Activated CD8-positive, alpha-beta memory T cell treated with anti-CD3 and anti-CD28 coated beads, Interleukin-2, amount 50 U/mL, for 48 hours (primary cell): ENCODE data around the gene GPR61.
A peak's percentile ranks its signal among the peaks of the same experiment; 100 is the strongest.

Experiments used
- DNase-seq: peaks from one replicate; pipeline ENCODE4 v3.0.0-alpha.2; 2020

Gene GPR61

DNA sequence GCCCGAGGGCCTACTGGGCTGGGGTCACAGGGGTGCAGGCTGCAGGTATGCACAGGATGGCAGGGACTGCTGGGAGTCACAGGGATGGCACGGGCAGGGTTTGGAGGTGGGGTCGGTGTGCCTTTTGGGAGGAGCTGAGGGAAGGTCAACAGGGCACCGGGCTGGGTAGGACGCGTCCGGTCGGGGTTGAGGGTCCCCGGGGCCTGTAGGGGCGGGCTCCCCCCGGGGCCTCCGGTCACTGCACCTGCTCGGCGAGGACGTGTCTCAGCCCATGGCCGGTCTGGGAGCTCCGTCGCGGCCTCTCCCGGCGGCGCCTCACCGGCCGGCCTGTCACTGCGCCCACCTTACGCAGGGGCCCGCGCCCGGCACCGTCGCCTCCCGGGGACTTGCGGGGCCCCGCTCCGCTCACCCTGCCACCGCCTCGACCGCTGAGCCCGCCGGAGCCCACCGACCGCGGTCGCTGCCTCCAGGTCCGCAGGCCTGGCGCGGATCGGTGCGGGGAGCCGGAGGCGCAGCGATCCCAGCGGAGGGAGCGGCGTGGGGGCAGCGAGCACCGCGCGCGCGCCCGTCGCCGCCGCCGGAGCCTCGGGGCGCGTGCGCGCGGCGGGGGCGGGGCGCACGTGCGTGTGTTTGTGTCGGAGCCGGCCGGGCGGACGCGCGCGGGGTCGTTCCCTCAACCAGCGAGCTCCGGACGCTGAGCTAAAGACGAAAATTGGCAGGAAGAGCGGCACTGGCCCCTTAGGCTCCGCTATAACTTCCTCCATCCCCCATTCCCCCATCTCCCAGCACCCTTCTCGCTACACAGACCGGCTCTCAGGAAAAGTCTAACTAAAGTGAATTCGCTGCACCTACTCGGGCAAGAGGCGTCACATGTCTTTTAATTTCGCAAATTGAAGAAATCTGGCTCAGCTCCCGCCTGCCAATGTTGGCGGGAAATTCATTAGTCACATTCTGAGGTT is 30.2 kb upstream of the GPR61 start, which contains the start of gene AMIGO1:
AMIGO1 (minus strand) TSS at position 552 of the 959 bp plus-strand sequence. CDS start 815 bp downstream, outside the sequence.
- peak; percentile 83 for DNase-seq

DNA sequence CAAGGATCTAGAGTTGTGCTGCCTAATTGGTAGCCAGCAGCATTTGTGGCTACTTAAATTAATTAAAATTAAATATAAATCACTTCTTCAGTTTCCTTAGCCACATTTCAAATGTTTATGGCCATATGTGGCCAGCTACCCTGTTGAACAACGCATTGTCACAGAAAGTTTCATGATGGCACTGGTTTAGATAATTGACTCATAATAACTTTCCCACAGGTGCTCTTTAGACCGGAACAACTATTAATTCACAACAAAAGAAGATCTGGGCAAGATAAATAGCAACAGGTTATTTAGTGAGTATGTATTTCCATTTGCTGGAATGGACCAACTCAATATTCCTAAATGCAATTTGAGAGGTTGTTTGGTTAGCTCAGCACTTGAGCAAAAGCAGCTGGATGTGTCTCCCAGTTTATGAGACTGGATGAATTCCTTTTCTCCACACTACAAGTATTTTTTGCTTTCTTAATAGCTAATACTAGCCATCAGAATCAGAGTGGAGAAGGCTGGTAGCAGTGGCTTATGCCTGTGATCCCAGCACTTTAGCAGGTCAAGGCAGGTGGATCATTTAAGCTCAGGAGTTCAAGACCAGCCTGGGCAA is 26.5 kb upstream of the GPR61 start:
- no peak for DNase-seq

DNA sequence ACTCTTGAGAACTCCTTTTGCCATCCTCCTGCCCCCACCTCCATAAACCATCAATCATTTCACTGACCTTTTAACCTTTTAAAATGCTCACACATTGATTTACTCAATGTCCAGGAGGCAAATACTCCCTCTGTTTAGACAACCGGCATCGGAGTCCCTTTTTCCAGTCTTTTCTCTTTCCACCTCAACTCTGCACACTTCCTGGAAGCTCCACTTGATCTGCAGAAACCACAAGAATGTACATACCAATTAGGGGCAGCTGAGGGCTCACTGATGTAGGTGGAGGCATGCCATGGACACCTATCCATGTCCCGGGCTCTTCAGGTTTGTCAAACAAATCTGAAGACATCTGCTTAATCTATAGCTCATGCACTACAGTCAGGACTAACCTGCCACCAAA is 24.8 kb upstream of the GPR61 start:
- no peak for DNase-seq

DNA sequence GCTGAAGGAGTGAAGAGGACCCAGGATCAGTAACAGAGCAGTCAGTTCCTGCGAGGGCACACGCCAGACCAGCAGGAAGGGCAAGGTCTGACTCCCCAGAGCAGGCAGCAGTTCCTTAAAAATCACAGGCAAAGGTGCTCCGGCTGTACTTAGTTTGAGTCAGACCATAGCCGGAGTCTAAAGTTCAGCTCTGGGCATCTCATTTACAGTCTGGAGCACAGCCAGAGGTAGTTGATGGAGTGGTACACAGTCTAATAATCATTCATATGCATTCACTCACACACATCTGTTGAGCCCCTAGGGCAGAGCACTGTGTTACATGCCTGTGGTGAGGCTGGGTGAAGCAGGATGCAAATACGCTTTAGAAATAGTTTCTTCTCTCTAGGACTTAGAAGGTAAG is 22.8 kb upstream of the GPR61 start:
- no peak for DNase-seq

DNA sequence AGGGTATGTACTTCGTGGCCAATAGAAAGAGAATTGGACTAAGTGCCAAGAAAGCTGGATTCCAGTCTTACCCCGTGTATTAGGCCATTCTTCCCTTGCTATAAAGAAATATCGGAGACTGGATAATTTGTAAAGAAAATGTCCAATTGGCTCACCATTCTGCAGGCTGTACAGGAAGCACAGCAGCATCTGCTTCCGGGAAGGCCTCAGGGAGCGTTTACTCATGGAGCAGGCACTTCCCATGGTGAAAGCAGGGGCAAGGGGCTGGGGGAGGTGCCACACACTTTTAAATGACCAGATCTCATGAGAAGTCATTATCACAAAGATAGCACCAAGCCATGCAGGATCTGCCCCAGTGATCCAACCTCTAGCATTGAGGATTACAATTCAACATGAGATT is 22.3 kb upstream of the GPR61 start:
- DNase-seq: no peak

DNA sequence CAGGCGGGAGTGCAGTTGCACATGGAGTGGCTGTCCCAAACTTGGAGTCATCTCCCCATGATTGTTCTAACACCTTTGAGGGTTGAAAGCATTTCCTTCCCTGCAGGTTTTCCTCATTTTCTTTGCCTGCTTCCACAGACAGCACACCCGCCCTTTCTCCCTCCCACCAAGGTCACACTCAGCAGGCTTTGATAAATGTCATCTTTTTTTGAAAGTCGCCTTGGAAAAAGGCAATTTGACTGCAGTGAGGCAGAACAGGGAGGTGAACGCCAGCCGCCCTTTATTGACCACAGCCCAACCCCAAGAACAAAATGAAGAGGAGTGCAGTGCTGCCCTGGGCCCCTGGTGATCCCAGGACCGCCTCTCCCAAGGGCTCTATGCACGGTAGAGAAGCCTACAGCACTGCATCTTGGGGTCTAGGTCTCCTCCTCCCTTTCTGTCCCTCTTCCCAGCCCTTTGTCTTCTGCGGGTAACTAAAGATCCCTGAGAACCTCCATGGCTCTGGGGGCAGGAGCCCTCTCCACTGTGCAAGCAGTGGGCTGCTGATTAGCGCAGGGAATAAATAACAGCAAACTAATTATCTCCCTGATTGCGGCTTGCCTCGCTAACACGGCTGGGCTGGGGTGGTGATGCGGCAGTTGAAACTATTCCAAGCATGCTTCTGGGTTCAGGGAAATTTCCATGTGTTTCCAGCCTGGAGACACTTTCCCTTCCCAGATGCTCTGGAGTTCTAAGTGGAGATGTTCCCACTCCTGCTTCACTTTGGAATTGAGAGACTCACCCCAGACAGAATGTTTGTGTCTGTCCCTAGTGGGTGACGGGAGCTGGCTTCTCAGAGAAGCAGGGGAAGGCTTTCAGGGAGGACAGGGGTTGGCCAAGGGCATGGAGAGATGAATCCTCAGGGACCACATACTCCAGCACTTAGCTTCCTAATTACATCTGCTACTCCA is 18.4 kb upstream of the GPR61 start:
- no peak for DNase-seq

DNA sequence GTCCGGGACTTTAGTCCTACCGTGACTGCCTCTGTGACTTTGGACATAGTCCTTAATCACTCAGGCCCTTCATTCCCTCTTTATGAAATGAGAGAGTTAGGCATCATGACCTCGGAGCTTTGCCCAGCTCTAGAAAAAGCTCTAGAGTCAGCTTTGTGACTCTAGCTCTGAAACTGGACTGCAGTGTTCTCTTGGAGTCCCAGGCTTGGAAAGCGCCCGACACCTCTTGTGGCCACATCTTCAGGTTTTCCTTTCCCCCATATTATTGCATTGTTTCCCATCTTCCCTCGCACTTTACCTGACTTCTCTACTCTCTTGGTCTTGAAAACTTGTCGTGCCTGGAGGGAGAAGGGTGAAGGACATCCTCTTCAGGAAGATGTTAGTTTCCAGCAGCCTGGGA is 17.6 kb upstream of the GPR61 start:
- DNase-seq: no peak

DNA sequence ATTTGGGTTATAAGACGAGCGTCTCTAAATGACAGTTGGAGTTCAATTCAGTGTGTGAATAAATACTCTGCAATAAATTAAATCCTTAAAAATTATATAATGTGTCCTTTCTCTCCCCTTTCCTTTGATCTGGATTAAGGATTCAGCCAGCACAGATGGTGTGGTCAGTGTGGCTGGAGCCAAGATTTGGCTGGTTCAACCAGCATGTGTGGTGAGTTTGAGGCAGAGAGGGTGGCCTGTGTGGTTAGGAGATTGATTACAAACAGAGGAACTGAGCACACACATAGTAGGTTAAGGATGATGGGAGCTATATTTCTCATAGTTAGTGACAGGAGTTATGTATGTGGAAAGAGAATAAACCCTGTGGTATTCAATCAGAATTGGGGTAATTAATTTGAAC is 16.0 kb upstream of the GPR61 start:
- no peak for DNase-seq

DNA sequence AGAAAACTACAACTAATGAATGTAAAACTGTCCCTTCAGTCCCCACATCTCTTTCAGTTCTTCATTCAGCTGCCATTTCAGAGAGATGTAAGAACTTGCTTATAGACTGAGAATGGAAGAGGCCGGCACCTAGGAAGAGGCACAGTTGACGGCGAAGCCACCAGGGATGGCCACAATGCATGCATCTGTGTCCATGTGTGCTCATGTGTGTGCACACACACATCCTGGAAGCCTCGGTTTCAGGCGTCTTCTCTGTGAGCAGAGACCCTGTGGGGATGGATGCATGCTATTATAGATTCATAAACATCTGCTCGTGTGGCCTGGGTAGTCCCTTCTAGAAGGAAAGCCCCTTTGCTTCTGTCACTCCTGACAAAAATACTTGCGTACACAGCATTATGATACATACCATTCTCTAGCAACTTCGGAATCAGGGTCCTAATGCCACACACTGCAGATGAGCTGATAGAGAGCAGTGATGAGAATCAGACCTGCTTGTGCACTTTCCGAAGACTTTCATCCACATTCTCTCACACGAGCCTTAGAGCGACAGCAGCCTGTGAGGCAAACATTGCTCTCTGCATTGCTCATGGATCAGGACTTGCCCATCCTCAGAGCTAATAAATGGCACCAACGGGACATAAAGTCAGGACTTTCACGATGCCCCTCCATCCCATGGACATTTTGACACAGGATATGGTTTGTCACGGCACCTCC is 12.4 kb upstream of the GPR61 start:
- DNase-seq: no peak

DNA sequence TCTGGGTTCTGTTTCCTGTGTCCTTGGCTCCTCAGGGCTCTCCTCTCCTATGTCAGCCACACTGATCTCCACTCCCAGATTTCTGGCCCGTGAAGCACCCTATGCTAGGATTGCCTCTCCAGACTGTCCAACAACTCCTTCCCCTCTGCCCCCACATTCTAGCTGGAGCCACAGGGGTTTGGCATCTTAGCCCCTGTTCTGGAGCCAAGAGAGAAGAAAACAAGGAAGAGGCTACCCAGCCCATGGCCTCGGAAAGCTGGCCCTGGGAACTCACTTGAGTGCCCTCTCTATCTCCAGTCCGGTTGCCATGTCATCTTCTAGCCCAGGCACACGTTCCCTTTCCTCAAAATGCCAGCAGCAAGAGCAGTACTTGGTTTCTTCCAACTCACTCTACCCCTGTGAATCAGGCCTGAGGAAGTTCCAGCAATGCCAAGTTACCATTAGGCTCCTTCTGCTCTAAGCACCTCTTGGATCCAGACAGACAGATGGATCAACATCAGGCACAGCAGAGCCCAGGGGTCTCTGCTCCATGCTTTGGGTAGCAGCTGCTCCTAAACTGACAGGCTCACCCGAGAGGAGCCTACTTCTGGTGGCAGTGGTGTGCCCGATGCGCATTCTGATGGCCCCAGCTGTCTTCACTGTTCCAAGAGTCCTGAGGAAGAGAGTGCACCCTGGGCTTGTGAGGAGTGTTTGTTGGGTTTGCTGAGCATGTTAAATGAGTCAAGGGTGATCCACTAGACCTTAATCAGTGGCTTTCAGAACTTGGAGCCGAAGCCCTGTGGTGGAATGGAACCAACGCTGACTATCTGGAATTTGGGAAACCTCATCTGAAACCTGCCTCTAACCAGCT is 11.6 kb upstream of the GPR61 start:
- DNase-seq: no peak

DNA sequence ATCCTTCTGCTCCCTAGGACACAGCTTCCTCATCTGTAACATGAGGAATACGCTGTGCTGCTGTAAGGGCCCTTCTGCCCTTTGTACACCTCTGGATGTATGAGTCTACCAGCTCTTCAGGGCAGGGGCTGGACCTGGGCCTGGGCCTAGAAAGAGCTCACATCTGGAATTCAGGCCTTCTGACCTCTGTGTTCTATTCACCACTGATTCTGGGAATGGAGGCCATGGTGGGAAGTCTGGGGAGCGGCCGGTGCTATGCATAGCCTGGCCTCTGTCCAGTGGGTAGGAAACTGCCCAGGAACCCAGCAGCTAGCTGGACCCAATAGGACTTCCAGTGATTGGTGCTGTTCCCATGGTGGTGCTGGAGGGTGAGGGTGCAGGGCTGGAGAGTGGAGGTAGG is 11.0 kb upstream of the GPR61 start:
- DNase-seq: no peak

DNA sequence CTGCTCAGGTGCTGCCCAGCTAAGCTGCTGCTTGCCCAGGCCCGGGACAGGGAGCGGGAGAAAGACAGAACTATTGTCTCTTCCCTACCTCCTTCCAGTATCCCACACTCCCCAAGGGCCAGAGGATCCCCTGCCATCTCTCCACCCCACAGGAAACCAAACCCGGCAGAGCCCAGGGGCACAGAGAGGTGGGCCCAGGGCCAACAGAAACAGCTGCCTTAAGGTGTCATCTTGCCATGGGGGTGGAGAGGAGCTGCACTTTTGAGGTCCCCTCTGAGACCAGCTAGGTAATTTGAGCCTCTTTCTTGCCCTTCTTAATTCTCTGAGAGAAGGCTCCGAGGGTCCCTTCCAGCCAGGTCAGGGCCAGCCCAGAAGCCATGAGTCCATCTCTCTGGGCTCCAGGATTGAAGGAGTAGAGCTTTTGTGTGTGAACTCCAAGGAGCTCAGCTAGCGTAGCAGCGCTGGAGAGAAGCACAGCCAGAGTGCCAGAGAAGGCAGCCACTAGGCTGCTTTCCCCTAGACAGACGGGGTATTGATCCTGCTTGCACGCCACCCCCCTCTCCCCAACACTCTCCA is 9.7 kb upstream of the GPR61 start:
- no peak for DNase-seq

DNA sequence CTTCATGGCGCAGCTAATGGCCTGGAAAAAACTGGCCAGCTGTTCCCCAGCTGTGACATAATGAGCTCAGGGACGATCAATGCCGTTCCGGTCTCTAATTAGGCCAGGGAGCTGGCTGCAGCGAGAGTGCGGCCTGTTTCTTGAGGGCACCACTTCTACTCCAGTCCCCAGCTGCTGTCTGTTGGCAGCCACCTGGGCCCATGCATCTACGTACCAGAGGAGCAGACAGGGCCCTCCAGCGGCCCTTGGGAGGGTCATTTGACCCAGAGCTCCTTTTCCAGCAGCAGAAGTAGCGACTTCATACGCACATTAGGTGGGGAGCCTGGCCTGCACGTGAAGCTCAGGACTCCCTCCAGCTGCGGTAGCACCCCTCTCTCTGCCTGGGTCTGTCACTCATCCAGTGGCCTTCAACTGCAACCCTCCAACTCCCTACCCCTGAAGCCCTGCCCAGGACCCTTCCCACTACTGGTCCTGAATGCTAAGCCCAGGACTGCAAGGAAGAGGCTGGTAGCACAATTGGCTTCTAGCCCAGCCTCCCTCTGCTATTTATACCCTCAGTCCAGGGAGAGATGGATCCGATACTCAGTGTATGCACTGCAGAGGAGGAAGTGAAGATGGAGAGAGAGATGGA is 9.1 kb upstream of the GPR61 start:
- no peak for DNase-seq

DNA sequence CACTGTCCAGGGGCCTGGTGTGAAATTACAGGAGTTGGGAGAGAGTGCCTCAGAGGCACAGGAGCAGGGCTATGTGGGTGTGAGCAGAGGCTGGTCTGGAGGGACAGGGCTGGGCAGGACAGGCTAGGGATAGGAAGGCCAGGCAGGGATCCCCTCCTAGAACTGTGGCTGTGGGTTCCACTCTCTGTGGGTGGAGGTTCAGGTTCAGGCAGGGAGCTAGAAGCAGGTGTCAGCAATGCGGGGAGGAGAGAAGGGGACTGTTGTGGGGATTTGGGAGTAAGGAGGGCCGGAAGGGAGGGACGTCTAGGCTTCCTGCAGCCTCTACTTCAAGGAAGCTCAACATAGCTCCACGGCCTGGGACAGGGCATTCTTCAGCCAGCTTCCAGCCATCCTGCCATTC is 8.3 kb upstream of the GPR61 start:
- DNase-seq: no peak

DNA sequence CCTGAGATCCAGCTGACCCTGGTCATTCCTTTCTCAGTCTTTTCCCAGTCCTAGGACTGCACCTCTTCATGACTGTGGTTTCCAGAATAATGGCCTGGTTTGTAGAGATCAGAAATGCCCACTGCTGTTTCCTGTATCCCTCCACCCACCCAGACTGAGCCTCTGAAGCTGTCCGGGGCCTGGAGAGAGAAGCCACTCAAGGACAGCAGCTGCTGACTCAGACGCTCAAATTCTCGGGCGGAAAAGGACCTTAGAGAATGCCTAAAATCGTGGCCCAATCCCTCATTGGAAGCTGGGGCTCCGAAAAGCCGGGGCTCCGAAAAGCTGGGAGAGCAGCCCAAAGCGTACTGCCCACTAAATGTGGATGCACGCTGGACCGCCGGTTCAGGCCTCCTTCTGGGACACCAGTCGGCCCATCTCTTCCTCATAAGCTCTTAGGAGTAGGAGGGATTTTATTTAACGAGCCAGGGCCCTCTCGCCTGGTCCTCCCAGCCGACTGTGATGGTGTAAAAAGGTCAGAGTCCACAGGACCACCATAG is 7.8 kb upstream of the GPR61 start:
- DNase-seq: no peak

DNA sequence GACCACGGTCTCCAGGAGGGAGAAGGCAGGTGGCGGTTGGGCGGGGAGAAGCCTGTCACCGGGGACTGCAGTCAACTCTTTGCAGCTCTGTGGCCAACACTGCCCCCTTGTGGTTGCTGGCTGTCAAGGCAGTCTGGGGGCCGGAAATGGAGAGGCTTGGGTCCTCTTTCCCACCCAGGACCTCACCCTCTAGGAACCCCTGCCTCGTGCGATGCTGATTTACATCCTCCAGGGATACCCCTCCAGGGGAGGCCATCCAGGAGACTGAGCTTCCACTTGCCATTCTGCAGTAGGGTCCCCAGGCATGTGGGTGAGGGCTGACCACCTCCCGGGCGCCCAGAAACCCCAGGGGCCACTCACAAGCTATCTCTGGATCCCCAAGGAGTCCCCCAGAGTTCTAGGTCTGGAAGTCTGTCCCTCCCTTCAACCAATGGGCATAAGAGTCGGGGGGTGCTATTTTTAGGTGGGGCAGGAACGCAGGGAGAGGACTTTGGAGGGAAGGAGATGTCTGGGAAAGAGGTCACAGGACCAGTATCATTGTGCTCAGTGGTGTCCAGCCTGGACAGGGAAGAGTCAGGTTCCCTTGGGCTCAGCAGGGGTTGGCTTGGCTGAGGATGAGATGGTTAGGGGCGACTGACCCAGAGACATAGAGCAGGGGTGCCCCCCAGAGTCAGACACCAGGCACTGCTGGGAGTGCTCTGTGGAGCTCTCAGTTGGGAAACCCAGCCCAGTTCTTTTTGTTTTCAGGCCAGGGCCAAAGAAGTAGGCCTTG is 7.1 kb upstream of the GPR61 start:
- peak; percentile 98 for DNase-seq

DNA sequence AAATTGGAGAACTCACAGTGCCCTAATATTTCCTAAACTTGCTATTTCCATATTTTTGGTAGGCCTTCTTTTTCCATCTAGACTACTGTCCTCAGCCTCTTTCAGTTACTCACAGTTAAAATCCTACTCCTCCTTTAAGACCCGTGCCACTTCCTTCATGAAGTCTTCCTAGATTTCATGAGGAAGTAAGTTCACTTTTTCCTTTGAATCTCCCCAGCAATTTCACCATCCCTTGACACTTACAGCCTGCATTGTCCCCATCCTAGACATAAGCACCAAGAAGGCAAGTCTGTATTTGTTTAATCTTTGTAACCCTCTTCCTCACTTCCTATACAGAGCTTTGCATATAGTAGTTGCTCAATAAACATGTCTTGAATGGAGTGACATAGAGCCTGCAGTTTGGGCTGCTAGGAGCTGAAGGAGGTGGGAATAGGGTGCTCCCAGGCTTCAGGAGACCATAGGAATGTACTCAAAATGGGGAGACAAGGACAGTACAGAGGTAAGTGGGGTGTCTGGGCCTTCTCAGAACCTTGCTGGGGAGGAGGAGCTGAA is 5.3 kb upstream of the GPR61 start:
- no peak for DNase-seq

DNA sequence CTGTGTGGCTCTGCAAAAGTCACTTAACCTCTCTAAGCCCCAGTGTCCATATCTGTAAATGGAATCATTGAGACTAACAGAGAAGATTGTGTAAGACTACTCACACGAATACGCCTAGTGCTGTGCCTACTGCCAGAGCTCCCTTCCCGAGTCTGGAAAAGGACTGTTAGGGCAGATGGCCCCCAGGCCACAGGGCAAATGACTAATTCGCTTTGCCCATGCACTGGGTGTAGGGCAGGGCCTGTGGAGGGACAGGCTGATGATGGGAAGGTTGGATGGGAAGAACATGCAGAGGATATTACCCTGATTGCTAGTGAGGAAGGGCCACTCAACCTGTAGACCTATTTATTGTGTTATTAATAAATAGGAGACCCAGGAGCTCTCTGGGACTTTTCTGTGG is 4.2 kb upstream of the GPR61 start:
- DNase-seq: no peak

DNA sequence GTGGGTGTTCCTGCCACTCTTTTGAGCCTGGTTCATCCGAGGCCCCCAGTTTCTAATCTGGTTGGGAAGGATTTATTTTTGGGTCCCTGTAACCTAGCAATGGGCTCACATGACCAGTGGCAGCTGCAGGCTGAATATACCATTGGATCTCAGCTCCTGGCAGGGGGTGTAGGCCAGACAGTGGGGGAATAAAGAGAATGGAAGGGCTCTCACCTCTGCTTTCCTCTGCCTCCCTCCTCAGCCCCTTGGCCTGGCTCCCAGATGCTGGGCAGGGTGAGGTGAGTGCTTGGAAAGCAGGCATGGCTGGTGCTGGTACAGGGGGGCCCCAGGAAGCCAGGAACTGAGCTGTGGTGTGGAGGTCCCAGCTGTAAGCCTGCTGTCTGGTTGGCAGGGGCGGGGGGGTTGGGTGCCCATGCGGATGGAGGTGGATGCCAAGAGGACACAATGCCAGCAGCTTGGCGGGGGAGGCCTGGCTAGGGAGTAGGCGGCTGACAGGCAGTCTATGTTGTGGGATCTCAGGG is 3.6 kb upstream of the GPR61 start:
- DNase-seq: no peak
